Heart left ventricle (tissue), 13 donors: ENCODE results near the gene TCP1.

Experiments
- POLR2A ChIP-seq, 2 donors: fragments of 450-650 bp; IDR thresholded peaks; one replicate each; pipeline ENCODE4 v1.6.1; 2017; ENCODE audit warnings: antibody characterized with exemption in 2 of 2, mild to moderate bottlenecking in 2 of 2, moderate library complexity in 2 of 2
- TF ChIP-seq, protein P1 (sequence below), 12 donors: fragments of 200-600 bp; sonication (generic) in 4 of 12; IDR thresholded peaks; one replicate each; pipeline versions ENCODE4 v1.5.0 to v1.8.0; 2018 to 2022; ENCODE audit warnings: antibody characterized with exemption in 12 of 12, mild to moderate bottlenecking in 5 of 12
- donor health status: ischemic (EF 13 %, LVEDD 7.1; RV severe dilation, severe dysfunction).
- donor health status: DM: no; HTN: yes; CAD: no.
- donor health status: DM: no; HTN: no; CAD: no.
- donor health status: ischemic (EF 25% LVEDD 6.9; RV normal size, moderate dysfunction).
- donor health status: ischemic (EF 25% LVEDD 5.7; RV mildly dilated, moderate dysfunction).
- donor health status: ischemic (EF 35%, LVEDD 5.7; RV mildly dilated, moderate dysfunction).
- donor health status: nonischemic (EF 11% LVEDD 7.7; RV severe dilation, severe dysfunction).
- donor health status: DM: yes; HTN: yes; CAD: no.
- donor health status: PGD.
- donor health status: ischemic (EF 29% LVEDD 5.4; RV normal size, mild dysfunction).
- donor health status: nonischemic (EF 23%, LVEDD 6.1; RV moderate dilation, normal function).

DNA sequence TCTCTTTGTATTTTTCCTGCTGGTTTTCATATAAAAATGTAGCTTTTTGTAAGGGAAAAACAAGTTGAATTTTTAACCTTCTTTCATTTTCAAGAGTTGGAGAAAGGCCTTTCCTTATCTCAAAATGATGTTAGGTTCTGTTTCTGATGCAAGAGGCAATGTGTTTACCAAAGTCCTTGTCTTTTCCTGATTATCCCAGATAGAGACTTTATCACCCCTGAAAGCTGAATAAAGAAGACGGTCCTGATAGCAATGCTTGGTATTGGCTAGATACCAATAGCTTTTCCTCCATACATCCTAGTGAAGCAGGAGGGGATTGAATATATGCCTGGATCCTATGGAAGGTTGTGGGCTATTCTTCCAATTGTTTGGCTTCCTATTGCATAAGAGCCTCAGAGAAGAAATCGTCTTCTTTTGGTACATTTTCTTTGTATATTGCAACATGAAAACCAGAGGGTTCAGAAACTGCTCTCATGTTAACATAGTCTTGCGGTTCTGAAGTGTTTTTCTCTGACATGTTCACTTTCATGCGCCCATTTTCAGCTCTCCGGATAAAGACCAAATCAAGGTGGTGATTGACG lies 16.1 kb upstream of the TCP1 start:
- TF ChIP-seq, protein P1, sequence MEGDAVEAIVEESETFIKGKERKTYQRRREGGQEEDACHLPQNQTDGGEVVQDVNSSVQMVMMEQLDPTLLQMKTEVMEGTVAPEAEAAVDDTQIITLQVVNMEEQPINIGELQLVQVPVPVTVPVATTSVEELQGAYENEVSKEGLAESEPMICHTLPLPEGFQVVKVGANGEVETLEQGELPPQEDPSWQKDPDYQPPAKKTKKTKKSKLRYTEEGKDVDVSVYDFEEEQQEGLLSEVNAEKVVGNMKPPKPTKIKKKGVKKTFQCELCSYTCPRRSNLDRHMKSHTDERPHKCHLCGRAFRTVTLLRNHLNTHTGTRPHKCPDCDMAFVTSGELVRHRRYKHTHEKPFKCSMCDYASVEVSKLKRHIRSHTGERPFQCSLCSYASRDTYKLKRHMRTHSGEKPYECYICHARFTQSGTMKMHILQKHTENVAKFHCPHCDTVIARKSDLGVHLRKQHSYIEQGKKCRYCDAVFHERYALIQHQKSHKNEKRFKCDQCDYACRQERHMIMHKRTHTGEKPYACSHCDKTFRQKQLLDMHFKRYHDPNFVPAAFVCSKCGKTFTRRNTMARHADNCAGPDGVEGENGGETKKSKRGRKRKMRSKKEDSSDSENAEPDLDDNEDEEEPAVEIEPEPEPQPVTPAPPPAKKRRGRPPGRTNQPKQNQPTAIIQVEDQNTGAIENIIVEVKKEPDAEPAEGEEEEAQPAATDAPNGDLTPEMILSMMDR (IDR thresholded peaks at IDR 0.05): no peak
- no peak for TF ChIP-seq POLR2A (IDR thresholded peaks at IDR 0.05)
